Measurements from ENCODE around the gene FKBP2. TPM values are rescaled to one million over a fixed set of nuclear protein-coding genes. Genes with fewer than 3 reads are reported as not detected.

The FKBP2 gene
- total RNA-seq, 1 experiment from 2014 or later: 41.0 TPM

DNA sequence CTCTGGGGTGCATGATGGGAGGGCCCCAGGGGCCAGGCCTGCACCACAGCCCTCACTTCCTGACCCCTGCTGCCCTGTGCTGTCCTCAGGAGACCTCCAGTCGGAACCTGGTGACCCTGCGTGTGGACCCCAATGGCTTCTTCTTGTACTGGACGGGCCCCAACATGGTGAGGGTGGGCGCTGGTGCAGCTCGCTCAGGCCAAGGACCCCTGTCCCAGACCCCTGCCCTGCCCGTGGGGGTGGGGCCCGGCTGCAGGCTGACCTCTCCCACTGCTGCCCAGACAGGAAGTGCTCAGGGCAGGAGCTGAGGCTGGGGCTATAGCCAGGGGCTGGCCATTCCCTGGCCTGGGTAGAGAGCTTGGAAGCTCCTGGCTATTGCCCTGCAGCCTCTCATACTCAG lies 13.4 kb downstream of the FKBP2 start:
- H3K14ac ChIP-seq (ENCODE audit: insufficient read depth, low read length): no peak overlapping the region
- H3K27ac Mint-ChIP-seq: no peak overlapping the region
- no peak overlapping the region for H3K18ac ChIP-seq (ENCODE audit: insufficient read length, low read depth, low read length)
- no peak overlapping the region for H3K9ac ChIP-seq (ENCODE audit: extremely low read depth, insufficient read length, low read length)
- no peaks in the 10 kb centered on the region for H4K20me1 ChIP-seq (ENCODE audit: control insufficient read depth, insufficient read depth, insufficient read length)
- no peak overlapping the region for H3K27ac ChIP-seq (ENCODE audit: insufficient read length, low read depth, low read length)
- H2BK120ac ChIP-seq (ENCODE audit: low read depth, low read length, poor library complexity, severe bottlenecking): no peak overlapping the region
- H3K9me3 Mint-ChIP-seq: no peaks in the 10 kb centered on the region
- peaks cover 4% of the 10 kb centered on the region; the same call in 1 of the 2 replicates for H3K4me1 ChIP-seq (ENCODE audit: insufficient read depth, low read length)
- no peak overlapping the region for H4K91ac ChIP-seq (ENCODE audit: insufficient read length, low read depth, low read length)
- peaks cover 3% of the 10 kb centered on the region for H3K79me1 ChIP-seq (ENCODE audit: insufficient read depth, low read depth, low read length, poor library complexity, severe bottlenecking)
- no peak overlapping the region for H4K5ac ChIP-seq (ENCODE audit: insufficient read length, low read depth, low read length)
- H4K8ac ChIP-seq (replicated peaks; ENCODE audit: insufficient read length, low read depth, low read length): no peak overlapping the region
- no peak for DNase-seq
- TF ChIP-seq, protein P1, sequence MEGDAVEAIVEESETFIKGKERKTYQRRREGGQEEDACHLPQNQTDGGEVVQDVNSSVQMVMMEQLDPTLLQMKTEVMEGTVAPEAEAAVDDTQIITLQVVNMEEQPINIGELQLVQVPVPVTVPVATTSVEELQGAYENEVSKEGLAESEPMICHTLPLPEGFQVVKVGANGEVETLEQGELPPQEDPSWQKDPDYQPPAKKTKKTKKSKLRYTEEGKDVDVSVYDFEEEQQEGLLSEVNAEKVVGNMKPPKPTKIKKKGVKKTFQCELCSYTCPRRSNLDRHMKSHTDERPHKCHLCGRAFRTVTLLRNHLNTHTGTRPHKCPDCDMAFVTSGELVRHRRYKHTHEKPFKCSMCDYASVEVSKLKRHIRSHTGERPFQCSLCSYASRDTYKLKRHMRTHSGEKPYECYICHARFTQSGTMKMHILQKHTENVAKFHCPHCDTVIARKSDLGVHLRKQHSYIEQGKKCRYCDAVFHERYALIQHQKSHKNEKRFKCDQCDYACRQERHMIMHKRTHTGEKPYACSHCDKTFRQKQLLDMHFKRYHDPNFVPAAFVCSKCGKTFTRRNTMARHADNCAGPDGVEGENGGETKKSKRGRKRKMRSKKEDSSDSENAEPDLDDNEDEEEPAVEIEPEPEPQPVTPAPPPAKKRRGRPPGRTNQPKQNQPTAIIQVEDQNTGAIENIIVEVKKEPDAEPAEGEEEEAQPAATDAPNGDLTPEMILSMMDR (conservative IDR thresholded peaks at IDR 0.05): no peak
- H3T11ph ChIP-seq (ENCODE audit: low read length): no peak overlapping the region
- H3K79me2 ChIP-seq (ENCODE audit: insufficient read depth, low read length): no peaks in the 10 kb centered on the region; the same call in 1 of the 2 replicates
- no peaks in the 10 kb centered on the region for H3K27me3 ChIP-seq (ENCODE audit: insufficient read depth, low read length)
- no peak overlapping the region for H2BK12ac ChIP-seq (ENCODE audit: insufficient read length, low read depth, low read length)
- H3K36me3 Mint-ChIP-seq (ENCODE audit: insufficient read depth in 1 of 3, low read depth in 3 of 3): peaks cover 28 to 51% (median 43%) of the 10 kb centered on the region in 3 experiments; a peak in 6 of 7 replicates
- no CpG with 5 or more reads among the region's 7 CpGs for WGBS (ENCODE audit: extremely low coverage, insufficient read length, low lambda C conversion rate)
- H3K4me1 Mint-ChIP-seq: peaks cover 18 to 27% of the 10 kb centered on the region in 2 experiments
- no peak overlapping the region for H2AK5ac ChIP-seq (ENCODE audit: insufficient read length, low read length)
- no peak overlapping the region for H3K4ac ChIP-seq (ENCODE audit: low read depth, low read length)
- H3K4me2 ChIP-seq (ENCODE audit: insufficient read depth, insufficient read length, low read length): no peak overlapping the region
- peaks cover 16% of the 10 kb centered on the region for H3K23me2 ChIP-seq (ENCODE audit: insufficient read length, low read depth, low read length, poor library complexity, severe bottlenecking)
- H3K23ac ChIP-seq (ENCODE audit: insufficient read length, low read depth, low read length): no peak overlapping the region
- no peak overlapping the region for H2BK20ac ChIP-seq (ENCODE audit: low read depth, low read length, poor library complexity, severe bottlenecking)
- H3K27me3 Mint-ChIP-seq (ENCODE audit: low read depth): no peaks in the 10 kb centered on the region
- H2BK5ac ChIP-seq (ENCODE audit: insufficient read length, low read length): no peak overlapping the region
- H2BK15ac ChIP-seq (ENCODE audit: low read depth, low read length): no peak overlapping the region
- H3K56ac ChIP-seq (ENCODE audit: insufficient read length, low read depth, low read length): no peak overlapping the region
- 0 out of 5 replicates have a peak overlapping the region, but pooled peaks of 1 of the 2 experiments have one; percentile 98 for H3K4me3 Mint-ChIP-seq
- no peaks in the 10 kb centered on the region for H3K9me3 ChIP-seq (ENCODE audit: control insufficient read depth, low read depth, low read length)
- H2AFZ ChIP-seq (ENCODE audit: low read length): no peak overlapping the region
